WERI-Rb-1 (cell line): Measurements from ENCODE around the gene AKAP13.

Experiments
- DNase-seq: peaks from one replicate; pipeline ENCODE4 v3.0.0-alpha.2; 2020
- H3K27ac ChIP-seq: fragments of 250-450 bp; sonication (Bioruptor Pico); 2 replicates; pipeline ENCODE4 v1.5.1; 2020; ENCODE audit warnings: mild to moderate bottlenecking, moderate library complexity
- H3K27me3 ChIP-seq: fragments of 250-450 bp; sonication (Bioruptor Pico); 2 replicates; pipeline ENCODE4 v1.5.1; 2021; ENCODE audit warnings: mild to moderate bottlenecking, low read depth, moderate library complexity; ENCODE audit not compliant: insufficient read depth, severe bottlenecking
- H3K36me3 ChIP-seq: fragments of 250-450 bp; sonication (Bioruptor Pico); 2 replicates; pipeline ENCODE4 v1.5.1; 2020; ENCODE audit warnings: mild to moderate bottlenecking, moderate library complexity
- H3K4me3 ChIP-seq: 2 replicates; pipeline ENCODE4 v1.5.1; 2011; ENCODE audit warnings: low read depth, mild to moderate bottlenecking, control low read depth, low read length
- H3K9me3 ChIP-seq: fragments of 250-450 bp; sonication (Bioruptor Pico); 2 replicates; pipeline ENCODE4 v1.5.1; 2021; ENCODE audit warnings: mild to moderate bottlenecking, moderate library complexity; ENCODE audit not compliant: severe bottlenecking
- CTCF ChIP-seq: IDR thresholded peaks from 2 replicates; pipeline ENCODE4 v1.5.1; 2011; ENCODE audit warnings: low read depth, mild to moderate bottlenecking, control low read depth, inconsistent platforms, low read length

The AKAP13 gene

GRCh38 chr15:85623315-85624049 lies 243.1 kb downstream of the AKAP13 start:
- no peaks in the 10 kb centered on the region for H3K27me3 ChIP-seq
- H3K36me3 ChIP-seq: peaks cover 62% of the 10 kb centered on the region
- no peak overlapping the region for H3K4me3 ChIP-seq
- DNase-seq: no peak
- H3K27ac ChIP-seq: no peak overlapping the region
- H3K9me3 ChIP-seq: no peaks in the 10 kb centered on the region
- TF ChIP-seq CTCF: no peak

DNA sequence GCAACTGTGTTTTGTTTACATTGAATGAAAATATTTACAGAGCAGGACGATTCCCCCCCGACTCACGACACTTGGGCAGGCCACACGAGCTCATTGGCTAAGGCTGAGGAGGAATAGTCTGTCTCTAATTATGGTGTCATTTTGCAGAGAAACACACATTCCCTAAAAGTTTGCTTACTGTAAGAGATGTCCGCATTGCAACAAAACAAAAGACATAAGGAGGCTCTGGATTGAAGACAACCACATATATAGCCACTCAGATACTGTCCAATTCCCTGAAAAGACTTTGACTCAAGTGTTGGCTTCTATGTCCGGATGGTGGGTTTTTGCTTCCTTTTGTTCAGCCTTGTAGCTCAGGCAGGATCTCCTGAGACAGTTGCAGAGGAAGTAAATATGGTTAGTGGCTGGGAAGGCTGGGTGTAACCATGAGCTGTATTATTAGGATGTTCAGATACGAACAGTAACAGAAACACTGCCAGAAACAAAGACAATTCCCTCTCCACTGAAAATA lies 243.9 kb downstream of the AKAP13 start:
- peaks cover 57% of the 10 kb centered on the region for H3K36me3 ChIP-seq
- no peak overlapping the region for H3K4me3 ChIP-seq
- no peak for DNase-seq
- H3K27me3 ChIP-seq: no peaks in the 10 kb centered on the region
- H3K27ac ChIP-seq: no peak overlapping the region
- H3K9me3 ChIP-seq: no peaks in the 10 kb centered on the region
- no peak for TF ChIP-seq CTCF

GRCh38 chr15:85625166-85625830 lies 244.9 kb downstream of the AKAP13 start:
- no peaks in the 10 kb centered on the region for H3K27me3 ChIP-seq
- H3K36me3 ChIP-seq: peaks cover 51% of the 10 kb centered on the region
- H3K9me3 ChIP-seq: no peaks in the 10 kb centered on the region
- TF ChIP-seq CTCF: no peak
- DNase-seq: no peak
- H3K27ac ChIP-seq: no peak overlapping the region
- H3K4me3 ChIP-seq: no peak overlapping the region

DNA sequence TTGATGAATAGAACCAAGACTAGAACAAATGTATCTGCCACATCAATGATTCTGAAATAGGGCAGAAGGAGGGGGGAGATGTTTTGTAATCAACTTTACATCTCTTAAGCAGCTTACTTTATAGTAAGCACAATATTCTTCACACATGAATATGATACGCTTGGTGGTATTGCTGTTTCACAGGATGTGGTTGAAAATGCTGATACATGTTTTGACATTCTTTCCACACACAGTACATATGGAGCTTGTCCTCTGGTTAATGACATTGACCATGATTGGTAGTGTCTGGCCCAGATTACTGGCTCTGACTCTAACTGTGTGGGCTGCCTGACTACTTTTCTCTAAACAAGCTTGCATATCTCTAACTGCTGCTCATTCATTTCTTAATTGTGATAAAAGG lies 245.5 kb downstream of the AKAP13 start:
- no peak for DNase-seq
- no peak overlapping the region for H3K27ac ChIP-seq

GRCh38 chr15:85627213-85627935 lies 247.0 kb downstream of the AKAP13 start:
- H3K4me3 ChIP-seq: no peak overlapping the region
- peaks cover 56% of the 10 kb centered on the region for H3K36me3 ChIP-seq
- TF ChIP-seq CTCF: no peak
- no peaks in the 10 kb centered on the region for H3K9me3 ChIP-seq
- H3K27me3 ChIP-seq: no peaks in the 10 kb centered on the region
- no peak overlapping the region for H3K27ac ChIP-seq
- DNase-seq: no peak

More for the DNA sequence above, 245.5 kb downstream of the AKAP13 start:
- peaks cover 47% of the 10 kb centered on the region for H3K36me3 ChIP-seq
- H3K27me3 ChIP-seq: no peaks in the 10 kb centered on the region
- no peaks in the 10 kb centered on the region for H3K9me3 ChIP-seq
- no peak overlapping the region for H3K4me3 ChIP-seq
- TF ChIP-seq CTCF: no peak
